Head of caudate nucleus (tissue), 42 donors: Measurements from ENCODE around the gene BRD4.
A peak's percentile ranks its signal among the peaks of the same experiment; 100 is the strongest.

ENCODE experiments used
- DNase-seq, 42 donors: peaks; one replicate each; pipeline versions ENCODE4 v3.0.0 to v3.0.0-alpha.2; 2020 to 2021; ENCODE audit warnings: mixed read lengths in 7 of 42
- intact Hi-C: fragments of 100-400 bp; cut with DNase I; formaldehyde crosslinking; loops from one replicate; pipeline ENCODE4 v1.15.0; 2022

The BRD4 gene

GRCh38 chr19:15323496-15324235 is 8.7 kb downstream of the BRD4 start:
- intact Hi-C loops: no loop called here
- peak in 2 of 42 donors; percentile 18 to 41 for DNase-seq

- intact Hi-C loops: no loop called here
- no peak for DNase-seq
Measured at GRCh38 chr19:15321739-15322138, 10.6 kb downstream of the BRD4 start.

GRCh38 chr19:15320116-15320515 is 12.2 kb downstream of the BRD4 start:
- intact Hi-C loops: no loop called here
- DNase-seq: no peak

- peak in 6 of 42 donors; percentile 30 to 67 (median 44) for DNase-seq
- intact Hi-C loops: no loop called here
Measured at GRCh38 chr19:15318241-15318691, 14.1 kb downstream of the BRD4 start.

GRCh38 chr19:15317392-15318071 is 14.8 kb downstream of the BRD4 start:
- intact Hi-C loops: no loop called here
- DNase-seq: no peak

GRCh38 chr19:15316498-15316897 is 15.8 kb downstream of the BRD4 start:
- DNase-seq: no peak
- intact Hi-C loops: no loop called here

- intact Hi-C loops: no loop called here
- no peak for DNase-seq
Measured at GRCh38 chr19:15315101-15315500, 17.2 kb downstream of the BRD4 start.

GRCh38 chr19:15313649-15314279 is 18.6 kb downstream of the BRD4 start:
- intact Hi-C loops: no loop called here

GRCh38 chr19:15307169-15307568 is 25.2 kb downstream of the BRD4 start:
- DNase-seq: no peak

More at GRCh38 chr19:15313649-15314279, 18.6 kb downstream of the BRD4 start:
- no peak for DNase-seq

GRCh38 chr19:15305582-15306334 is 26.6 kb downstream of the BRD4 start:
- intact Hi-C loops: no loop called here
- DNase-seq: no peak

More at GRCh38 chr19:15307169-15307568, 25.2 kb downstream of the BRD4 start:
- intact Hi-C loops: no loop called here

GRCh38 chr19:15304140-15304705 is 28.1 kb downstream of the BRD4 start:
- intact Hi-C loops: no loop called here
- peak in 2 of 42 donors; percentile 28 to 34 for DNase-seq

GRCh38 chr19:15303105-15303780 is 29.1 kb downstream of the BRD4 start:
- no peak for DNase-seq
- intact Hi-C loops: no loop called here

- intact Hi-C loops: no loop called here
- no peak for DNase-seq
Measured at GRCh38 chr19:15300533-15301197, 31.7 kb downstream of the BRD4 start.

- intact Hi-C loops: no loop called here
- DNase-seq: no peak
Measured at GRCh38 chr19:15299568-15300409, 32.5 kb downstream of the BRD4 start.

- intact Hi-C loops: no loop called here
Measured at GRCh38 chr19:15298847-15299567, 33.3 kb downstream of the BRD4 start.

GRCh38 chr19:15297416-15298224 is 34.7 kb downstream of the BRD4 start:
- intact Hi-C loops: no loop called here
- DNase-seq: no peak

More at GRCh38 chr19:15298847-15299567, 33.3 kb downstream of the BRD4 start:
- DNase-seq: no peak
